Stimulated activated CD8-positive, alpha-beta memory T cell treated with anti-CD3 and anti-CD28 coated beads, Interleukin-15, amount 100 ng/mL, for 1 hour (primary cell): ENCODE results near the gene IKBKG.
"Not testable (repeated sequence)": the region's sequence is repeated elsewhere in the genome, so short reads cannot be mapped to it uniquely, and the experiment has no call there.

Experiments
- DNase-seq: peaks from one replicate; pipeline ENCODE4 v3.0.0-alpha.2; 2020; ENCODE audit warnings: low read depth

IKBKG gene

GRCh38 chrX:154526901-154527675 is 20.3 kb upstream of the IKBKG start:
- DNase-seq = no peak

GRCh38 chrX:154529206-154529612 is 18.2 kb upstream of the IKBKG start:
- DNase-seq = no peak

- no peak for DNase-seq
Observed at GRCh38 chrX:154530286-154530685, 17.1 kb upstream of the IKBKG start.

- no peak for DNase-seq
Observed at GRCh38 chrX:154531626-154532025, 15.8 kb upstream of the IKBKG start.

- DNase-seq = no peak
Observed at GRCh38 chrX:154532690-154533089, 14.7 kb upstream of the IKBKG start.

GRCh38 chrX:154534526-154535322 is 12.7 kb upstream of the IKBKG start:
- peak; percentile 68 for DNase-seq

GRCh38 chrX:154535892-154536291 is 11.5 kb upstream of the IKBKG start:
- no peak for DNase-seq

GRCh38 chrX:154539077-154539476 is 8.3 kb upstream of the IKBKG start:
- no peak for DNase-seq

GRCh38 chrX:154540365-154540764 is 7.1 kb upstream of the IKBKG start:
- not testable (repeated sequence) for DNase-seq

- no peak for DNase-seq
Observed at GRCh38 chrX:154540897-154541535, 6.4 kb upstream of the IKBKG start.

- no peak for DNase-seq
Observed at GRCh38 chrX:154541589-154541895, 5.9 kb upstream of the IKBKG start.

- DNase-seq = no peak
Observed at GRCh38 chrX:154541896-154542722, 5.3 kb upstream of the IKBKG start.

GRCh38 chrX:154542723-154543424 is 4.5 kb upstream of the IKBKG start:
- no peak for DNase-seq

- no peak for DNase-seq
Observed at GRCh38 chrX:154545673-154546274, 1.6 kb upstream of the IKBKG start.

- DNase-seq = peak; percentile 54
Observed at GRCh38 chrX:154546354-154547244, 821 bp upstream of the IKBKG start, which contains the start of gene G6PD. Gene G6PD (minus strand): TSS chrX:154546846. CDS start chrX:154546155, 691 bp downstream.

GRCh38 chrX:154548028-154548316 is 552 bp downstream of the IKBKG start:
- DNase-seq = no peak

- DNase-seq = no peak
Observed at GRCh38 chrX:154549766-154550165, 2.3 kb downstream of the IKBKG start.

- not testable (repeated sequence) for DNase-seq
Observed at GRCh38 chrX:154552112-154552806, 4.8 kb downstream of the IKBKG start.

GRCh38 chrX:154558060-154558690 is 10.8 kb downstream of the IKBKG start:
- DNase-seq = not testable (repeated sequence)
